HG03432 (cell line): ENCODE results near the gene AGAP1.

ENCODE experiments used
- ATAC-seq: cut with Tn5 transposase; IDR thresholded peaks from one replicate; pipeline ENCODE4 v1.9.1; 2021; ENCODE audit warnings: mild to moderate bottlenecking, moderate library complexity; ENCODE audit not compliant: unreplicated experiment

AGAP1 gene

DNA sequence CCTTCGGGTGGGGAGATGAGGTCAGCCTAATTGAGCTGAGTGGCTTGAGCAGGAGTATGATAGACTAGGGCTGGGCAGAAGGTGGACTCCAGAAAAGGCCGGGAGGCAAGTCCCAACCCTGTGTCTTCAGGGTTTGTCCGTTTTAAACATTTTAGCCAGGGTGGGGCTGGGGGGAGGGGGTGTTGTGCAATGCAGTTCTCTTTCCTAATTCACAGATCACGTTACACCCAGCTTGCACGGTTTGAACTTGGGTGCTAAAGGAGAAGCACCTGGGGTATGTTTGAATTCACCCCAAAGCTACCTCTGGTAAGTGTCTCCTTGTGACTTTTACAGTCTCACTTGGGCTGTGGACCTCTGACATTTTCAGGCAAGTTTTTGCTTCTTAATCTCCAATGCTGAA is 233.3 kb downstream of the AGAP1 start:
- ATAC-seq = no peak

DNA sequence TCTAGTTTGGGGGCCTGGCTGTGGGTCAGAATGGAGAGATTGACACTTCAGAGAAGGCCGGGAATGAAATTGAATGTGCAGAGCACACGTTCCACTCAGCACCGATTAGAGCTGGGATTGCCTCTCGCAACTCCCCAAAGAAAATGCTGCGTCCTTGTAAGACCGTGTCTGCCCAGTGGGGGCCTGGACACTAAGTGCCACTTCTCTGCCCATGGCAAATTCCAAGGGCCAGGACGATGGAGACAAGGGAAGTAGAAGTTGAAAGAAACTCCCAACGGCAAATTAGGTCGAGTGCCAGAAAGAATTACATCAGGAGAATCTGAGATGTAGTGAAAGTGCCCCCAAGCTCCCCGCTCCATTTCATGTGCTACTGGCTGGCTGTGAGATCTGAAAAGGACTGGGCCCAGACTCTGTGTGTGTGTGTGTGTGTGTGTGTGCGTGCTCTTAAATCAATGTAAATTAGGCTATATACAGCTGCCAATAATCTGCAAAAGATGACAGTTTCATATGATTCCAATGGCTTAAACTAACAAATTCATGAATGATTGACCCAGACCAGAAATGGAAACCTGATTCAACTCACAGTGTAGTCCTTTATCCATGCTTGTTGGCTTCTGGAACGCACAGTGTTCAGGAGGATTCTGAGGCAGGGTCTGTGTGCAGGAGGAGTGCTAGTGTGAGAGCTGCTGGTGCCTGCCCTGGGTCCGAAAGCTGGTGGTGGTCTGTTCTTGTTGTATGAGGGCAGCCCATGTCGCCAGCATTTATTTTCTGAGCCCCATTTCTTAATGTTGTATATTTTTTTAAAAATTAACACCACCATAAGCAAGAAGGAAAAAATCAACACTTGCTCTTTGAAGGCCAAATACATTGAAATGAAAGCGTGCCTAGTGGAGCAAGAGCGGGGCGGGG is 234.3 kb downstream of the AGAP1 start:
- ATAC-seq = no peak

DNA sequence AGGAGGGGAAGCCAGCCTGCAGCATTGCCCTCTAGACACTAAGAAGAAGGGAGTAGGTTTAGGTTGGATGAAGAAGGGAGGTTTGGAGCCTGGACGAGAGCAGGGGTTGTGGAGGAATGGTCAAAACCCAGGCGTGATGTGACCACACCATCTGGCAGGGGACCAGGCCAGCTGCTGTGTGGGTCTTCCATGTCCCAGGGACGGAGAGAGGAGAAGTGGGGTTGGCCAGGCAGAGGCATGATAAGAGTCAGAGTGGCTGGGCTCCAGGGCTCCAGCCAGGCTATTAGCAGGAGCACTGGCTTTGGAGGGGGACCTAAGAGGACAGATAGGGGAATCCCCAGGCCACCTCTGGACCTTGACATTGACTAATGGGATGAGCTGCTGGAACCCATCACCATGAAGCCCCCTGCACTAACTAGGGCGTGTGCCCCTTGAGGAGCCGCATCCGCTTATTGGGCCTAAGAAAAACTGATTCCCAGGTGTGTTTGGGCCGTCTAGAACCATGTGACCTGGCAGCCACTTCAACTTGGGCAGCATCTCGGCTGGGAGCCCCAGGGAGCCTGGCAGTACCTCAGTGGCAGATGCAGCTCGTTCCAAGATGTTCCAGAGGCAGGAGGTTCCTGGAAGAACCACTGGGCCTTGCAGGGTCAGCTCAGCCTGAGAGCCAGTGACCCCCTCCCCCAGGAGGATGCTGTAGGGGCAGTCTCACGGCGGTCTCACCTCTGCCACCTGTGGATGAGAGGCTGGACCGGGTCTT is 235.1 kb downstream of the AGAP1 start:
- ATAC-seq = no peak

DNA sequence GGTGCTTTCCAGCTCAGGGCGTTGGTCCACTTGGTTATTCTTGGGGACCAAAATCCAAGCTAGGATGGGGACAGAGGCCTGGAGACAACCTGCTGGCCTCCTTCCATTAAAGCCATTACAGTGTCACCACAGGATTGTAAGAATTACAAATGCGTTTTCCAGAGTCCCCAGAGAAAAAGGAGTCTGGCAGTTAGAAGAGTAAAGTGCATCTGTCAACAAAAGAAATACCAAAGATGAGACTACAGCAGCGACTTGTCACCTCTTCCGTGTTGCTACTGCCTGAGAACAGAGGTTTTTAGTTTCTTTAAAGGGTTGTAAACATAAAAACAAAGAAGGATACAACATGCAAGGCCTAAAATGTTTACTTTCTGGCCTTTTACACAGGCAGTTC is 235.7 kb downstream of the AGAP1 start:
- ATAC-seq = no peak

DNA sequence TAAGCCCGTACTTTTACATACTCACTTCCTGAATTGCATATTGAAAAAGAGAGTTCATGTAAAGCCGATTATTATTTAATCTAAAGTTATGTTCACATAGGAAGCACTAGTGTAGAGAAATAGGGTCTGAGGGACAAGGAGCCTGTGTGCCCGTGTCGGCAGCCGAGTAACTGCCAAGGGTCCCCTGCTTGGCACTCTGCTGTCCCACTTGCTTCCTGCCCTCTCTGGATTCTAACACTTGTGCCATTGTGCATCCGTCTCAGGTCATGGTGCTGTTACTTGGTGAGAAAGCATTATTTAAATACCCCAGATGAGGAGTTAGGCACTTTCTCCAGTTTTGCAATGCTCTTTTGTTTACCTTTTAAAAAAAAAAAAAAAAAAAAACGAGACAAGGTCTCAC is 236.3 kb downstream of the AGAP1 start:
- no peak for ATAC-seq

GRCh38 chr2:235733761-235734160 is 239.9 kb downstream of the AGAP1 start:
- ATAC-seq = no peak

DNA sequence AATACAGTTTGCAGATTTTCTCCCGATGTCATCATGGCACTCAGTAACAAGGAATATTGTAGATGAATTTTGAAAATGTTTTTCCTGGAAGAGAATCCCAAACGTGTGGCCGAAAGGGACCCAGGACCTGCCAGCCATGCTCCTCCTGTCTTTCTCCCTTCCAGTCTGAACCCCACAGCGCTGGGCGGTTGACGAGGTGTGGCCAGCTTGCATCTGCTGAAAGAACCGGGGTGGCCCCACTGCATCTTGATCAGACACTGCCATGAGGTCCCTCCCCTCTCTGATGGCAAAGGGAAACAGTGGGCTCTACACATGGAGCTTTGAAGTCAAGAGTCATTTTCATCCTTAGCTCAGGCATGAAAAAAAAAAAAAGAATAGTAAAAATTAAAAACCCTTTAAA is 240.3 kb downstream of the AGAP1 start:
- ATAC-seq = no peak

GRCh38 chr2:235734688-235735231 is 240.9 kb downstream of the AGAP1 start:
- ATAC-seq = no peak

- ATAC-seq = no peak
Observed at GRCh38 chr2:235737396-235737795, 243.6 kb downstream of the AGAP1 start.

- ATAC-seq = no peak
Observed at GRCh38 chr2:235737840-235738239, 244.0 kb downstream of the AGAP1 start.

- no peak for ATAC-seq
Observed at GRCh38 chr2:235739704-235740415, 246.0 kb downstream of the AGAP1 start.

GRCh38 chr2:235740821-235741220 is 247.0 kb downstream of the AGAP1 start:
- no peak for ATAC-seq

- no peak for ATAC-seq
Observed at GRCh38 chr2:235744161-235744560, 250.3 kb downstream of the AGAP1 start.

DNA sequence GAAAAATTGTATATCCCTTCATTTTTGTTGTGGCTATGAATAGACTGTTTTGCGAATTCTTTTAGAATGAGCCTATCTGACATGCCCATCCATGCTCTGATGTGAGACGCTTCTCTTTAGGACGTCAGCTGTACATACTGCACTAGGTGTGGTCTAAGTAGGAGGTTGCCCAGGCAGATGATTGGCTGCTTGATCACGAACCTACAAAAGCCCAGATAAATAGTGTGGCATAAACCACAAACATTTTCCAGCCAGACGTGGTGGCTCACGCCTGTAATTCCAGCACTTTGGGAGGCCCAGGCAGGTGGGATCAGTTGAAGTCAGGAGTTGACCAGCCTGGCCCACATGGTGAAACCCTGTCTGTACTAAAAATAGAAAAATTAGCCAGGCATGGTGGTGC is 251.8 kb downstream of the AGAP1 start:
- no peak for ATAC-seq

DNA sequence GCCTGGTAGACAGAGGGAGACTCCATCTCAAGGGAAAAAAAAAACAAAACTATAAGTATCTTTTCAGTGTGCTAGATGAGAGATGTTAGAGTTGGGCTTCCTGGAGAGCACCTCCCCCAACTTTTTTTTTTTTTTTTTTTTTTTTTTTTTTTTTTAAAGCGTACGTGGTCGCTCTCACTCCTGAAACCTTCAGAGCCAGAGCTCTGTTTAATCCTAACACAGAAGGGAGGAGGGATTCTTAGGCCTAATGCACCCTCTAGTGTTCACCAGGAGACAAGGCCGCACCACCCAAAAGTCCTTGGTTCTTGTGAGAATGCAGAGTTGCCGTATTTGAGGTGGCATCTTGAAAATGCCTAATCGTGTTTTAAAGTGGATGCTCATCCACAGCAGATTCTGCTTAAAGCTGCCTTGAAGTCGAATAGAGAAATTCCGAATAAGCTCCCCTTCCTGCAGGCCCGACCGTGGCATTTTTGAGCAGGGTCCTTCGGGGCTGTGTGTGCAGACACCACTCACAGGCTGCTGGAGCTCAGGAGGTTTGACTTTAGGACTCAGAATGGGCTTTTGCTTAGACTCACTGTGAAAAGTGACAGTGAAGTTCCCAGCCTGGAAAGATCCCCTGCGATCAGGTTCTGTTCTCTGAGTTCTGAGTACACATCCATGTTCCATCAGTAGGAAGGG is 252.6 kb downstream of the AGAP1 start:
- peak; percentile 60 for ATAC-seq

GRCh38 chr2:235747001-235747785 is 253.3 kb downstream of the AGAP1 start:
- ATAC-seq = no peak

GRCh38 chr2:235747786-235748091 is 253.9 kb downstream of the AGAP1 start:
- ATAC-seq = no peak

DNA sequence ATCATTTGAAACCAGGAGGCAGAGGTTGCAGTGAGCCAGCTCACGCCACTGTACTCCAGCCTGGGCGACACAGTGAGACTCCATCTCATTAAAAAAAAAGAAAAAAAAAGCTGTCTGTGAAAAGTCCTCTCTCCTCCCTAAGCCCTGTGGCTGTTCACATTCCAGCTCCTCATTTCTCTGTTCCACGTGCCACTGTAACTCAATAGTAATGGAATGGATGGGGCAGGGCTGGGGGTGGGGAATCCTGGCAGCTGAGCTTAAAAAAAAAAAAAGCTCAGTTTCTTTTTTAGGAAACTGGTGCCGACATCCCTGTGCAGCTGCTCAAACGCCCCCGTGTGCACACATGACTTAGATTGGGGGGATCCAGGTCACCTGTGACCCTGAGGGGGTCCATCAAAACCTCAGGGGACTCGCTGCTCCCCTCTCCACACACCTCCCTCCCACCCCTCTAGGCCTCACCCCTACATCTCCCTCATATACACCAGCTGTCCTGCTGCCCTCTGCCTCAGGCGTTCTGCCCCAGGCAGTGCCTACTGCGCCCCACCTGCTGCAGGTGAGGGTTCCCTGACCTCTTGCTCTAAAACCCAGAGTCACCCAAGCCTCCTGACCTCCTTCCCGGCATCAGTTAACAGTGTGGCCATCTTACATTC is 255.4 kb downstream of the AGAP1 start:
- no peak for ATAC-seq

- ATAC-seq = no peak
Observed at GRCh38 chr2:235749771-235750160, 255.9 kb downstream of the AGAP1 start.

GRCh38 chr2:235752846-235753245 is 259.0 kb downstream of the AGAP1 start:
- no peak for ATAC-seq
